Measurements from ENCODE around the gene MTCL1.

MTCL1 gene

DNA sequence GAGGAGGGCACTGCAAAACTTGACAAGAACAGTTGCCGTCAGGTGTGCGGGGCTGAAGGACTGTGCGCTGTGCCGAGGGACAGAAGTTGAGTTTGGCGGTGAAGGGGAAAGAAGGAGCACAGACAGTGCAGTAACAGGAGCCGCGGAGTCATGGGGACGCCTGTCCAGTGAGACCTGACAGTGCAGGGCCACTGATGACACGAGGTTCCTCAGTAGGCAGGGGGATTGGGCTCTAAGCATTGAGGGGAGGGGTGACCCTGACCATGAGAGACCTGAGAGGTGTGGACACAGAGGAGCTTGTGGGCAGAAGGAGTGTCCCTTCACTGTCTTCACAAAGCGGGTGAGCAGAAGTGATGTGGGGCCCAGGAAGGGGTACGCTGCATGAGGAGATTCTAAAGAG lies 104.8 kb downstream of the MTCL1 start:
- no peaks in the 10 kb centered on the region for H3K27me3 ChIP-seq (ENCODE audit: control insufficient read depth, insufficient read depth, low read length)
- no peaks in the 10 kb centered on the region for H3K4me1 ChIP-seq (ENCODE audit: control insufficient read depth, low read depth, low read length)
- peaks cover 40% of the 10 kb centered on the region for H3K36me3 ChIP-seq (ENCODE audit: control insufficient read depth, low read depth, low read length)
- H3K4me3 ChIP-seq (ENCODE audit: low read length): no peak overlapping the region
- H3K9me3 ChIP-seq (ENCODE audit: control insufficient read depth, low read depth, low read length): no peaks in the 10 kb centered on the region
- H3K27ac ChIP-seq (ENCODE audit: low read length): no peak overlapping the region
- no peak overlapping the region for H3K9ac ChIP-seq (ENCODE audit: low read length)

DNA sequence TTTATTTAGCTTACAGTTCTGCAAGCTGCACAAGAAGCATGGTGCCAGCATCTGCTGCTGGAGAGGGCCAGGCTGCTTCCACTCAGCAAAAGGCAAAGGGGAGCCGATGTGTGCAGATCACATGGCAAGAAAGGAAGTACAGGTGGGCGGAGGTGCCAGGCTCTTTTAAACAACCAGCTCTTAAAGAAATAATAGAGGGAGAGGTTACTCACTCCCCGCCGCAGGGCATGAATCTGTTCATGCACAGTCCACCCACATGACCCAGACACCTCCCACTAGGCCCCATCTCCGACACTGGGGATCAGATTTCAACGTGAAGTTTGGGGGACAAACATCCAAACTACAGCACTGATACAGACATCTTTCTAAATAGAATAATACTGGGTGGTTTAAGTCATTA lies 105.8 kb downstream of the MTCL1 start:
- Histone ChIP-seq H3K36me3 (ENCODE audit: control insufficient read depth, low read depth, low read length) (peaks cover 45% of the 10 kb centered on the region), H3K9ac (ENCODE audit: low read length) (no peak overlapping the region), H3K4me3 (ENCODE audit: low read length) (no peak overlapping the region), H3K4me1 (ENCODE audit: control insufficient read depth, low read depth, low read length) (no peaks in the 10 kb centered on the region), H3K27me3 (ENCODE audit: control insufficient read depth, insufficient read depth, low read length) (no peaks in the 10 kb centered on the region), H3K27ac (ENCODE audit: low read length) (no peak overlapping the region), H3K9me3 (ENCODE audit: control insufficient read depth, low read depth, low read length) (no peaks in the 10 kb centered on the region)

DNA sequence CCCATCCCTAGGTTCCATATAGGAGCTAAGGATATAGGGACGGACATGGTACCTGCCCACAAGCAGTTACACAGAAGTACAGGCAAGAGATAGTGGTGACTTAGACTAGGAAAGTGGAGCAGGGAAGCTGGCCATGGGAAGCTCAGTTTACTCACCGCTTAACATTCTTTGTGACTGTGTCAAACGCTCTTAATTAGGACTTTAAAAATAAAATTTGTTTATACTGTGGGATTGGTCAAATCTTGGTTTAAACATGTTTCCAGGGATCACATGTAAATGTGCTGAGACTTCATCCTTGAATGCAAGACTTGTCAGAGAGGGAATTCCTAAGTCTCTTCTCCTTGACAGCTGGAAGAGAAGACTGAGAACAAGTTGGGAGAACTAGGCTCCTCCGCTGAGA lies 107.3 kb downstream of the MTCL1 start:
- no peaks in the 10 kb centered on the region for H3K27me3 ChIP-seq (ENCODE audit: control insufficient read depth, insufficient read depth, low read length)
- no peak overlapping the region for H3K9ac ChIP-seq (ENCODE audit: low read length)
- H3K4me3 ChIP-seq (ENCODE audit: low read length): no peak overlapping the region
- H3K27ac ChIP-seq (ENCODE audit: low read length): no peak overlapping the region
- no peaks in the 10 kb centered on the region for H3K9me3 ChIP-seq (ENCODE audit: control insufficient read depth, low read depth, low read length)
- H3K36me3 ChIP-seq (ENCODE audit: control insufficient read depth, low read depth, low read length): peaks cover 43% of the 10 kb centered on the region
- H3K4me1 ChIP-seq (ENCODE audit: control insufficient read depth, low read depth, low read length): no peaks in the 10 kb centered on the region

DNA sequence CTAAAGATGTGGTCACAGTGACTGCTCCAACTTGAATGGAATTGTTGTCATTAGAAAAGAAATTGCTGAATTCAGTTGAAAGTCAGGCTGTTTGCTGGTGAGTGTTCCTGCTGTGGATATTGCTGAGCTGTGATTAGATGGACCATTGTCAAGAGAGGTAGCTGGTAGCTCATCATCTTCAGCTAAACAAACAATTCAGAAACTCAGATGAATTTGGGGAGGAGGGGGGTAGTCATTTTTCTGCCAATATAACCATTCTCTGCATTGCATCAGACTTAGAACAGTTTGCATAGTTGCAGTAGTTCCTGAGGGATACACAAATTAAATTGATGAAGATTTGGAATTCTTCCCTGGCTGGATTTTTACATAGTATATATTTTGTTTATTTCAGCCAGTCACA lies 108.3 kb downstream of the MTCL1 start:
- Histone ChIP-seq H3K36me3 (ENCODE audit: control insufficient read depth, low read depth, low read length) (peaks cover 43% of the 10 kb centered on the region), H3K27ac (ENCODE audit: low read length) (no peak overlapping the region)

DNA sequence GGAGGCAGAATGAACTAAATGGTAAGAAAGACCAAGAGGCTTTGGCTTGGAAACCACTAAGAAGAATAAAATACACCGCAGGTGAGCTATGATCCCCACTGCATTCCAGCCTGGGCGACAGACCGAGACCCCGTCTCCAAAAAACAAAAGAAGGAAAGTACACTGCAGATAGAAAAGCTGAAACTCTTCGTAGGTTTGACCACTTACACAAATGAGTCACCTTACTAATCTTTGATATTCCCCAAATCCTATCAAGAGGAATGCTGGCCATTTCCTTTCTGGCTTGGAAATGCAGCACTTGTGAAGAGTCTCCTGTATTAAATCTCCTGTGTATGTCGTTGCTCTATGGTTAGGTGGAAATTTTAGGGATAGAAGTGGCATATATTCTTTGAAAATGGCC lies 108.8 kb downstream of the MTCL1 start:
- H3K36me3 ChIP-seq (ENCODE audit: control insufficient read depth, low read depth, low read length): peaks cover 44% of the 10 kb centered on the region
- H3K27ac ChIP-seq (ENCODE audit: low read length): no peak overlapping the region

More for the DNA sequence above, 108.3 kb downstream of the MTCL1 start:
- H3K4me1 ChIP-seq (ENCODE audit: control insufficient read depth, low read depth, low read length): no peaks in the 10 kb centered on the region
- no peak overlapping the region for H3K4me3 ChIP-seq (ENCODE audit: low read length)
- no peaks in the 10 kb centered on the region for H3K27me3 ChIP-seq (ENCODE audit: control insufficient read depth, insufficient read depth, low read length)
- no peaks in the 10 kb centered on the region for H3K9me3 ChIP-seq (ENCODE audit: control insufficient read depth, low read depth, low read length)
- no peak overlapping the region for H3K9ac ChIP-seq (ENCODE audit: low read length)

DNA sequence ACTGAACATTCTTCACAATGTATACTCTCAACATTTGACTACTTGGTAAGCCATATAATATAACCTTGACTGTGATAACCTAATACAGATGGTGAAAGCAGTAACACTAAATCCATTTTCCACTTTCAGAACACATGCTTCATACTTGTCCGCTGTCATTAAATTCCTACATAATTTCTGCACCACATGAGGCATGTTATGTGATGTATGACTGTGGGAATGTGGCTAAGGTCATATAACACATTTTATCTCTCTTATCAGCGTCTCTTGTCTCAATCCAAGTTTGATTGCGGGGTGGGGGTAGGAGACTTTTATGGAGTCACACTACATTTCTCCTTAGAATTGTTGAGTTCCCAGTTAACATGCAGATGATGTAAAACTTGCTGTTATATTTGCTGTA lies 110.9 kb downstream of the MTCL1 start:
- no peak overlapping the region for H3K4me3 ChIP-seq (ENCODE audit: low read length)
- no peak overlapping the region for H3K27ac ChIP-seq (ENCODE audit: low read length)
- H3K9me3 ChIP-seq (ENCODE audit: control insufficient read depth, low read depth, low read length): no peaks in the 10 kb centered on the region
- no peaks in the 10 kb centered on the region for H3K4me1 ChIP-seq (ENCODE audit: control insufficient read depth, low read depth, low read length)
- no peaks in the 10 kb centered on the region for H3K27me3 ChIP-seq (ENCODE audit: control insufficient read depth, insufficient read depth, low read length)
- H3K9ac ChIP-seq (ENCODE audit: low read length): no peak overlapping the region
- peaks cover 47% of the 10 kb centered on the region for H3K36me3 ChIP-seq (ENCODE audit: control insufficient read depth, low read depth, low read length)

More for the DNA sequence above, 108.8 kb downstream of the MTCL1 start:
- no peak overlapping the region for H3K4me3 ChIP-seq (ENCODE audit: low read length)
- no peaks in the 10 kb centered on the region for H3K4me1 ChIP-seq (ENCODE audit: control insufficient read depth, low read depth, low read length)
- H3K9ac ChIP-seq (ENCODE audit: low read length): no peak overlapping the region
- H3K27me3 ChIP-seq (ENCODE audit: control insufficient read depth, insufficient read depth, low read length): no peaks in the 10 kb centered on the region
- H3K9me3 ChIP-seq (ENCODE audit: control insufficient read depth, low read depth, low read length): no peaks in the 10 kb centered on the region

DNA sequence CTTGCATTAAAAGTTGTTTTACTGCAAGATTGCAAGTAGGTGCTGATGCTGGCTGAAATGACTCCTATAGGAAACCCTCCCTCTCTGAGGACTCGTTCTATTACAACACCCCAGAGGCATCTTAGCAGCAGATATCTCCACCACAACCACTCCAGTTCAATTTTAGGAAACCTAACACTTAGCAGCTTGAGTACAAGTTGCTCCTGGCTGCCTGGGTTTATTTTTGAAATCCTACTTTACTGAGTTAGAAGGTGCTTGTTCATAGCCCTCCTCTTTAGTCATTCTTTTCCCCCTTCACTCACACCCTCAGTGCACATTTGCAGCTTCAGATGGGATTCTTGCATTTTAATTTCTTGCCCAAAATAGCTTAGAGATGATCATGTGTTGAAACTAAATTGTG lies 111.5 kb downstream of the MTCL1 start:
- Histone ChIP-seq H3K4me3 (ENCODE audit: low read length) (no peak overlapping the region), H3K9ac (ENCODE audit: low read length) (no peak overlapping the region), H3K27ac (ENCODE audit: low read length) (no peak overlapping the region), H3K27me3 (ENCODE audit: control insufficient read depth, insufficient read depth, low read length) (no peaks in the 10 kb centered on the region), H3K36me3 (ENCODE audit: control insufficient read depth, low read depth, low read length) (peaks cover 49% of the 10 kb centered on the region), H3K9me3 (ENCODE audit: control insufficient read depth, low read depth, low read length) (no peaks in the 10 kb centered on the region), H3K4me1 (ENCODE audit: control insufficient read depth, low read depth, low read length) (no peaks in the 10 kb centered on the region)

DNA sequence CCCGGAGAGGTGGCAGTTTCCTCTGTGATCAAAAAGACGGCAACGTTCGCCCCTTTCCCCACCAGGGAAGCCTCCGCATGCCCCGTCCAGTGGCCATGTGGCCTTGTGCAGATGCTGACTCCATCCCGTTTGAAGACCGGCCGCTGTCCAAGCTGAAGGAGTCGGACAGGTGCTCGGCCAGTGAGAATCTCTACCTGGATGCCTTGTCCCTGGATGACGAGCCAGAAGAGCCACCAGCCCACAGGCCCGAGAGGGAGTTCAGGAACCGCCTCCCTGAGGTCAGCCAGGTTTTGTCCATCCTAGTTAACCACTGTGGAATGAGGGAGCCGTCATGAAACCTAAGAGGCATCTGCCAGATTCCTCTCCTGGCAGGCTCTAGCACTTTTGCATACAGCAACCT lies 113.6 kb downstream of the MTCL1 start:
- Histone ChIP-seq H3K9me3 (ENCODE audit: control insufficient read depth, low read depth, low read length) (no peaks in the 10 kb centered on the region), H3K27me3 (ENCODE audit: control insufficient read depth, insufficient read depth, low read length) (no peaks in the 10 kb centered on the region), H3K36me3 (ENCODE audit: control insufficient read depth, low read depth, low read length) (peaks cover 52% of the 10 kb centered on the region), H3K27ac (ENCODE audit: low read length) (no peak overlapping the region), H3K4me3 (ENCODE audit: low read length) (no peak overlapping the region), H3K9ac (ENCODE audit: low read length) (no peak overlapping the region), H3K4me1 (ENCODE audit: control insufficient read depth, low read depth, low read length) (no peaks in the 10 kb centered on the region)

DNA sequence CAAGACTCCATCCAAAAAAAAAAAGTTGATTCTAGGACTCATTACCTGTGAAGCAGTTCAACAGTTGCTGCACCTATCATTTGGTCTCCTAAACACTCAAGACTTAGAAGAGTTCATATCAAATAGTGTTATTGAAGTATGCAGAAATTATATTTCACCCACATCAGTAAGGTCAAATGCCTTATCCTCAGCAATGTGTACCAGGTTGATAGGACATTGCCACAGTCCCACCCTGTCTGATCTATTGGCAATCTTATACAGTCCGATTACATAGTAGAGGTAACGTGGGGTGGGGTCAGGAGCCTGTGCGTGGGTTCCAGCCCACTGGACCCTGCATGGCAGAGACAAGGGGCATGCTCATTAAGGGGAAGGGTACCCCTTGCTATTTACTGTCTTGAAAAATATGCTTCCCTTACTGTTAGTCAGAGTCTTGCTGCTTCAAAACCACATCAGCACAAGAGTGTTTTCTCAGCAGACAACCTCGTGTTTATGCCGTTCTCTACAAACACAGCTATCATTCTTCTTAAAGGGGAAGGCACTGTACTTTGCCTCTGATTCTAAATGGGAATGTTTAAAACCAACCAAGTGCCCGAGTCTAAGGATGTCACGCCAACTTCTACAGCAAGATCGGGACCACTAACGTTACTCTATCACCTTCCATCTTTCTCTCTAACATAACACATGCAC lies 115.2 kb downstream of the MTCL1 start:
- no peak overlapping the region for H3K27ac ChIP-seq (ENCODE audit: low read length)
- H3K27me3 ChIP-seq (ENCODE audit: control insufficient read depth, insufficient read depth, low read length): no peaks in the 10 kb centered on the region
- no peaks in the 10 kb centered on the region for H3K4me1 ChIP-seq (ENCODE audit: control insufficient read depth, low read depth, low read length)
- peaks cover 60% of the 10 kb centered on the region for H3K36me3 ChIP-seq (ENCODE audit: control insufficient read depth, low read depth, low read length)
- H3K9ac ChIP-seq (ENCODE audit: low read length): no peak overlapping the region
- no peak overlapping the region for H3K4me3 ChIP-seq (ENCODE audit: low read length)
- no peaks in the 10 kb centered on the region for H3K9me3 ChIP-seq (ENCODE audit: control insufficient read depth, low read depth, low read length)

DNA sequence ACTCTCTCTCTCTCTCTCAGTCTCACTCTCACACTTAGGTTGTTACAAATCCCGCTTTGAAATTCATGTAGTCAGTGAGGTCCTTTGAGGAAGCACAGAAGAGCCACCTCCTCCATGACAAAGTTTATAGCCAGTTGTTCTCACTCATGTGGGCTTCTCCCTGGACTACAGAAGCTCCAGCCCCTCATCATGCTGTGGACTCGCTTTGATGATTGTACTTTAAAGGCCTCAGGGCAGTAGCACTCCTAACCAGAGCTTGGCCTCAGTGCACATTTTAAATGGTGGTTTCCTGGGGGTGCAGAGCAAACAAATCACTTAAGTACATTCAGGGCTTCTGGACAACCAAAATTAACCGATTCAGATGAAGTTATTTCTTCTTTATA lies 115.7 kb downstream of the MTCL1 start:
- Histone ChIP-seq H3K36me3 (ENCODE audit: control insufficient read depth, low read depth, low read length) (peaks cover 55% of the 10 kb centered on the region), H3K4me3 (ENCODE audit: low read length) (no peak overlapping the region), H3K9ac (ENCODE audit: low read length) (no peak overlapping the region), H3K27me3 (ENCODE audit: control insufficient read depth, insufficient read depth, low read length) (no peaks in the 10 kb centered on the region), H3K4me1 (ENCODE audit: control insufficient read depth, low read depth, low read length) (no peaks in the 10 kb centered on the region), H3K9me3 (ENCODE audit: control insufficient read depth, low read depth, low read length) (no peaks in the 10 kb centered on the region), H3K27ac (ENCODE audit: low read length) (no peak overlapping the region)

DNA sequence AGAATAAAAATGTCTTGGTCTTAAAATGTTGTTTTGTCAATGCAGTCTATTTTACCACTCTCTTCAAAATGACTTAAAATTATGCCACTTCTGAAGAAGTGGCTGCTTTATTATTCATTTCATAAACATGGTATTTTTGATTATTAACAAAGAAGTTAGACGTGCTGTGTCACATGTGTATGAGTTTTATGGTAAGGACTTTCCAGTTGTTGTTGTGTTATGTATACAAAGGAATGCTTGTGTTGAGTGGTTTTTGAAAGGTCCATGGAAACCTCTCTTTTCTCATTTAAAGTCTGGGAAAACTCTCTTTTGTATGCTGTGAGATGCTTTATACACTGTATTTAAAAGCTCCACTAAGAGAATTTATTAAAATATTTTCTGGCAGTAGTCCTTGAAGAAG lies 116.2 kb downstream of the MTCL1 start:
- H3K36me3 ChIP-seq (ENCODE audit: control insufficient read depth, low read depth, low read length): peaks cover 55% of the 10 kb centered on the region
- no peak overlapping the region for H3K27ac ChIP-seq (ENCODE audit: low read length)
- H3K4me1 ChIP-seq (ENCODE audit: control insufficient read depth, low read depth, low read length): no peaks in the 10 kb centered on the region
- H3K9me3 ChIP-seq (ENCODE audit: control insufficient read depth, low read depth, low read length): no peaks in the 10 kb centered on the region
- no peak overlapping the region for H3K9ac ChIP-seq (ENCODE audit: low read length)
- no peaks in the 10 kb centered on the region for H3K27me3 ChIP-seq (ENCODE audit: control insufficient read depth, insufficient read depth, low read length)
- H3K4me3 ChIP-seq (ENCODE audit: low read length): no peak overlapping the region

DNA sequence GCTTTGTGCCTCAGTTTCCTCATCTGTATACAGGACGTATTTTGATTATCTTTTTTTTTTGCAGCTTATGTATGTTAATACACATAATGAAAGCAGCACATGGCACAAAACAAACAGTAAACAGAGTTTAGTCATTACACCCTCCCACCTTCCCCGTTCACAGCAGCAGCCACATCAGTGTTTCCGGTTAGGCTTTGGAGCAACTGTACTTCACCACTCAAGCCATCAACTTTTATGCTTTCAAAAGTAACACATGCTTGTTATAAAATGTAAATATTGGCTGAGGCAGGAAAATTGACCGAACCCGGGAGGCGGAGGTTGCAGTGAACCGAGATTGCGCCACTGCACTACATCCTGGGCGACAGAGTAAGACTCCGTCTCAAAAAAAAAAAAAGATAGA lies 117.3 kb downstream of the MTCL1 start:
- no peak overlapping the region for H3K4me3 ChIP-seq (ENCODE audit: low read length)
- H3K9me3 ChIP-seq (ENCODE audit: control insufficient read depth, low read depth, low read length): no peaks in the 10 kb centered on the region
- no peaks in the 10 kb centered on the region for H3K27me3 ChIP-seq (ENCODE audit: control insufficient read depth, insufficient read depth, low read length)
- H3K36me3 ChIP-seq (ENCODE audit: control insufficient read depth, low read depth, low read length): peaks cover 51% of the 10 kb centered on the region
- H3K4me1 ChIP-seq (ENCODE audit: control insufficient read depth, low read depth, low read length): no peaks in the 10 kb centered on the region
- no peak overlapping the region for H3K27ac ChIP-seq (ENCODE audit: low read length)
- H3K9ac ChIP-seq (ENCODE audit: low read length): no peak overlapping the region

Data from iPS-18a (cell line).